Keratinocyte (primary cell): ENCODE data around the gene RERE.

Source experiments
- EZH2 ChIP-seq: IDR thresholded peaks from one replicate; pipeline ENCODE4 v1.6.1; 2012; ENCODE audit warnings: inconsistent platforms, mild to moderate bottlenecking, low read length, moderate library complexity
- TF ChIP-seq, protein P1 (sequence below), 3 experiments: IDR thresholded peaks in 1 of 3; conservative IDR thresholded peaks in 1 of 3; optimal IDR thresholded peaks in 1 of 3; 2 replicates in 2 of 3; 3 replicates in 1 of 3; pipeline versions ENCODE3 to v1.5.1; 2011; ENCODE audit warnings: low read length in 3 of 3, mild to moderate bottlenecking in 3 of 3, moderate library complexity in 2 of 3, control low read depth in 1 of 3, inconsistent platforms in 1 of 3; ENCODE audit not compliant: insufficient read depth in 2 of 3; ENCODE audit errors: extremely low read depth in 1 of 3

DNA sequence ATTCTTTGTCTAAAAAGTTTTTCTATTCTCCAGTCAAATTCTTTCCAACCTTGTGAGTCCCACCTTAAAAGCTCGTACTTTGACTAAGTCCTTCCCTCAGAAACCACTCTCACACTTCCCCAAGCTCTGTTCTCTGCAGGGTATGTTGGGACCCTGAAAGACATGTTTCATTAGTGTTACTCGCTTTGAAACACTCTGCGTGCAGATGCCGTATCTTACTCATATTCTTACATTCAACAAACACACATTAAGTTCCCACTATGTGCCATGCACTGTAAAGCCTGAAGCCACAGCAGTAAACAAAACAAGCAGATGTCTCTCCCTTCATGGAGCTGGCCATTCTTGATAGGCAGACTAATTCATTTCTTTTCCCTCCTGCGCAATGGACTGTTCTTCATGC, 229.7 kb downstream of the RERE start:
- TF ChIP-seq, protein P1, sequence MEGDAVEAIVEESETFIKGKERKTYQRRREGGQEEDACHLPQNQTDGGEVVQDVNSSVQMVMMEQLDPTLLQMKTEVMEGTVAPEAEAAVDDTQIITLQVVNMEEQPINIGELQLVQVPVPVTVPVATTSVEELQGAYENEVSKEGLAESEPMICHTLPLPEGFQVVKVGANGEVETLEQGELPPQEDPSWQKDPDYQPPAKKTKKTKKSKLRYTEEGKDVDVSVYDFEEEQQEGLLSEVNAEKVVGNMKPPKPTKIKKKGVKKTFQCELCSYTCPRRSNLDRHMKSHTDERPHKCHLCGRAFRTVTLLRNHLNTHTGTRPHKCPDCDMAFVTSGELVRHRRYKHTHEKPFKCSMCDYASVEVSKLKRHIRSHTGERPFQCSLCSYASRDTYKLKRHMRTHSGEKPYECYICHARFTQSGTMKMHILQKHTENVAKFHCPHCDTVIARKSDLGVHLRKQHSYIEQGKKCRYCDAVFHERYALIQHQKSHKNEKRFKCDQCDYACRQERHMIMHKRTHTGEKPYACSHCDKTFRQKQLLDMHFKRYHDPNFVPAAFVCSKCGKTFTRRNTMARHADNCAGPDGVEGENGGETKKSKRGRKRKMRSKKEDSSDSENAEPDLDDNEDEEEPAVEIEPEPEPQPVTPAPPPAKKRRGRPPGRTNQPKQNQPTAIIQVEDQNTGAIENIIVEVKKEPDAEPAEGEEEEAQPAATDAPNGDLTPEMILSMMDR (optimal IDR thresholded peaks at IDR 0.05 in 1 of 3, IDR thresholded peaks at IDR 0.05 in 1 of 3, conservative IDR thresholded peaks at IDR 0.05 in 1 of 3; ENCODE audit: extremely low read depth in 1 of 3, insufficient read depth in 2 of 3, low read length in 3 of 3) = no peak
- no peak for TF ChIP-seq EZH2
